GM12874 (cell line): Measurements from ENCODE around the gene S100A5.

Experiments
- CTCF ChIP-seq: IDR thresholded peaks from 2 replicates; pipeline ENCODE4 v1.5.1; 2011; ENCODE audit warnings: low read depth, mild to moderate bottlenecking, control low read depth, low read length, moderate library complexity; ENCODE audit not compliant: insufficient read depth

The S100A5 gene

DNA sequence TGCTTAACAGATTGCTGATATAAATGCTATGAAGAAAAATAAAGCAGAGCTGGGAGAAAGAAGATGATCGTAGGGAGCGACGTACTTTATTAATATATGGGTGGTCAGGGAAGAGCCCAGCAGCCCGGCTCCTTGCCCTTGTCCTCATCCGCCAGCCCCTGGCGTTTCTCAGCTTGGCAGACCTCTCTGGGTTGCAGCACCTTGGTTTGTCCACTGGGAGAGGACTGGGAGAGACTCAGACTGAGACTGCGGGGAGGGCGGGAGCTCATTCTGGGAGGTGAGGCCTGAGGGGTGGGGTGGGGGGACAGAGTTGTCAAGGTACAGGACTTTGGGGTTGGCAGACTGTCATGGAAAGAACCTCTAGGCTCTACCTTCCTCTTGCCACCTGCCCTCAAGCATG, 11.6 kb upstream of the S100A5 start:
- TF ChIP-seq CTCF, result no peak

GRCh38 chr1:153550827-153551500, 10.2 kb upstream of the S100A5 start:
- TF ChIP-seq CTCF, result no peak

- TF ChIP-seq CTCF, result no peak
Measured at GRCh38 chr1:153550398-153550758, 9.6 kb upstream of the S100A5 start.

DNA sequence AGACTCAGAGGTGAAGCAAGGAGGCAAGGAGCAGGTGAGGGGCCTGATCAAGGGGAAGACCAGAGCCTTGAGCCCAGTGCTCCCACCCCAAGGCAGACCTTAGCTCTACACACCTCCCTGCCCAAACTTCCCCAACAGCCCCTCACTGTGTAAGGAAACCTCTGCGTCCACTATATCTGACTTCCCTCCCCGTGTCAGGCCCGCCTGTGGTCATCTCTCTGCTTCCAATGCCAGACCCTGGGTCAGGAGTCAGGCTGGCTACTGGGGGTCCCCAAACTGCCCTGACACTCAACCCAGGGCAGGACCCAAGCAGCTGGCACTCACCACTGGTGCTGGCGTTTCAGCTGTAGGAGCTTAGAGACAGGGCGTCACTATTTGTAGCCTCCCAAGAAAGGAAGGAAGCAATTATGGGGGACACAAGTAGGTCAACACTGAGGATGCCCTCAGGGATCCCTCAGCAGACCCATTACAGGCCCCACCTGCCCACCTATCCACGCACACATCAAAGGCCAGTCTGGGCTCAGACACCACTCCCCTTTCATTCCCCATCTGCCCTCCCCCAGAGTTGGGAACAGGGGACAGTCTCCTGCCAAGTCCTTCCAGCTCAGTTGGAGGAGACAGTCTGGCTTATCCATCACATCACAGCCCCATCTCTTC, 9.1 kb upstream of the S100A5 start:
- no peak for TF ChIP-seq CTCF

DNA sequence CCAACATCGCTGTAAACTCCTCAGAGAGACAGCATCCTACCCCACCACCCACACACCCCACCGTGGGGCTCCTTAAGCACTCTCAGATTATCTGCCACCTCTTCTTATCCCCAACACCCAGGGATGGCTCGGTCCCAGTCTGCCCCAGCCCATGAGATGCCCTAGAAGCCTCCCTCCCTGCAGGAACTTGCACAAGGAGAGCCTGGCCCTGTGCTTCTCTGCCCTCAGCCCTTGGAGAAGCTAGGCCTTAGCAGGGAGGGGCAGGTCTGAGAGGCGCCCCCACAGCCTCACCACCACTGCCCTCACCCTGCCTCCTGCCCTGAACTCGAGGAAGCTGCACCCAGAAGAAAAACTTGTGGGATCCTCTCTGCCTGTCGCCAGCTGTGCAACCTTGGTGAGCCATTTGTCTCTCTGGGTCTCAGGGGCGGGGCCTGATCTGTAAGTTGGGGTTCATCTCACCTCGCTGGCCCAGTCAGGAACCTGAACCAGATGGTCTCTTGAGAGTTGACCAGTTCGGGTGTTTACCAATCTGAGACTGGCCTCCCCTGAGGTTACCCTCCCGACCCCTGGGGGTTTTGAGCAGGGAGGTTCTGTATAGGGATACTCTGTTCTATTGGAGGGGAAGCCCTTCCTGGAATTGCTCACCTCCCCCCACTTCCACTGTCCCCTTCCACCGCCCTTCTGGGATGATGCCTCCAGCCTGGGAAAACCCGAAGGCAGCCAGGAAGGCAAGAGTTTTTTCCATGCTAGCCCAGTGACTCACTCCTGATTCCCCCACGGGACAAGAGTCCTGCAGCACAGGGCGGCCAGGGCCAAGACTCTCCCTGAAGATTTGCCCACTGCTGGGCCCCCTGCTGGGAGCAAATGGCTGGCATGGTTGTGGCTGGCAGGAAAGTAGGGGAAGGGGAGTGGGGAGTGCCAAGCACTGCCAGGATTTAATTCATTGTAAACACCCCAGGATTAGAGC, 8.3 kb upstream of the S100A5 start, which contains the start of gene S100A3:
TSS of gene S100A3 (minus strand) at position 537 of the 967 bp plus-strand sequence. CDS start 773 bp downstream, outside the sequence.
- no peak for TF ChIP-seq CTCF

DNA sequence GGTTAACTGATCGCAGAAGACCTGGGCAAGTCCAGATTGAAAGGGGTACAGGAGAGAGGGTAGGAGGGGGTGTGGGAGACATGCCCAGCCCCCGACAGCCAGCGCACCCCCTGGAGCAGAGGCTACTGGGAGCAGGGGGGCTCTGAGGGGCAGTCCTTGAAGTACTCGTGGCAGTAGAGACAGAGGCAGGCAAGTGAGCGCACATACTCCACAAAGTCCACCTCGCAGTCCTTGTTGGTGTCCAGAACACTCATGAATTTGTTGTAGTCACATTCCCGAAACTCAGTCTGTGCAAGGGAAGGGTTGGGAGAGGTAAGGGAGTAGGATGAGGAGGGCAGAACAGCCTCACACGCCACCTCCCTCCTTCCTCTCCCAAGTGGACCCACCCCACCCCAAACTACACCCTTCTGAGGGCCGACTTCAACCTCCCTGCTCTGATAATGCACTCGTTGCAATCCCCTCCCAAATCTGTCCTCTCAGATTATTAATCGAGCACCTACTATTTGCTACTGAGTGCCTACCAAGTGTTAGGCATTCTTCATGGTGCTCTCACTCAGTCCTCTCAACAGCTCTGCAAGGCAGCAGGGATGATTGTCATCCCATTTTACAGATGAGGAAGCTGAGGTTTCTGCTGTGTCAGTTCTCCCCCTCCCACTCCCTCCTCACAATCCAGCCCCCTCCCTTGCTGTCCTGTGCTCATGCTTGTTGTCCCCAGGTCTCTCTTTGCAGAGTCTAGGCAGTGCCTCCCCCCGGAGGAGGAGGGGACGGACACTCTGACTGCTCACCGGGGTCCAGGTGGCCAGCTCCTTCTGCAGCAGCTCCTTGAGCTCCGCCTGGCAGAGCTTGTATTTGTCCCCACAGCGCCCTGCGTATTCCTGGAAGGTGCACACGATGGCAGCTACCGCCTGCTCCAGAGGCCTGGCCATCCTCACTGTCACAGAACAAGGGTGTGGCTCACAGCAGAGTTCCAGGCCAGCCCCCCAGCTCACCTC, 7.1 kb upstream of the S100A5 start:
- no peak for TF ChIP-seq CTCF
